OCI-M2 (cell line): ENCODE results near the gene ARID1B.

Source experiments
- DNase-seq: peaks from one replicate; lab custom pipeline; 2025; ENCODE audit not compliant: unreplicated experiment; lab: John Stamatoyannopoulos, UW

ARID1B gene

DNA sequence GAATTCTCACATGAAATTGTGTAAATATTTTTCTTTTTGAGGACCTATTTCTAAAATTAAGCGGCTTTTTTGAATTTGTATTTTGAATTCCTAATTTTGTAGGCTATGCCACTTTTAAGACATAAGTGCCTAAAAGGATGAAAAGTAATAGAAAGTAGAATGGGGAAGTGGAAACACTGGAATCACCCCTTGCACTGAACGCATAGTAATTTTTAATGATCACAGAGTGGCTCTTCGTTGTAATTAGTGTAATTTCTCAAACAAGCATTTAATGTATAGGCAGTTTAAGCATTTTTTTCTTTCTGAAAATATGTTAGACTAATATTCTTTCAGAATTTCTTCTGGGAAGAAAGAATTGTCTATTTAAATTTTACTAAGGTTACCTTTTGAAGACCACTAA is 73.2 kb downstream of the ARID1B start:
- no peak for DNase-seq

DNA sequence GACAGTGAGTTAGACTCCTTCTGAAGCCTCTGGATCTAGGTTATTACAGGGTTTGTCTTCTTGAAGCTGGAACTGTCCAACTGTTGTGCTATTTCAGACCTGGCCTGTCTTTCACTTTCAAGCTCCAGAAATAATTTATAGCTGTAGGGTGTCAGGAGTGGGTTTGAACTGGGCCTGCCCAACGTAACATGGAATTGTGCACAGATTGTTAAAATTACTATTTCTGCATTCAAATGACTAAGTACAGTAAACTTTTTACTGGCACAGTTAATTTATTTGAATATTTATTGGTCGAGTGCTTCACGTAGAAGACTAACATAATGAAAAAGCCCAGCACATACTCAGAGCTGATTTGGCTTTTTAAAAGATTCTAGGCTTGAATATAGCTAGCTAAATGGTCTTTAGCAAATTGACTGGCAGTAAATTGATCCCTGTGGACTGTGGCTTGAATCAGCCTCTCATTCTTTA is 74.3 kb downstream of the ARID1B start:
- no peak for DNase-seq

DNA sequence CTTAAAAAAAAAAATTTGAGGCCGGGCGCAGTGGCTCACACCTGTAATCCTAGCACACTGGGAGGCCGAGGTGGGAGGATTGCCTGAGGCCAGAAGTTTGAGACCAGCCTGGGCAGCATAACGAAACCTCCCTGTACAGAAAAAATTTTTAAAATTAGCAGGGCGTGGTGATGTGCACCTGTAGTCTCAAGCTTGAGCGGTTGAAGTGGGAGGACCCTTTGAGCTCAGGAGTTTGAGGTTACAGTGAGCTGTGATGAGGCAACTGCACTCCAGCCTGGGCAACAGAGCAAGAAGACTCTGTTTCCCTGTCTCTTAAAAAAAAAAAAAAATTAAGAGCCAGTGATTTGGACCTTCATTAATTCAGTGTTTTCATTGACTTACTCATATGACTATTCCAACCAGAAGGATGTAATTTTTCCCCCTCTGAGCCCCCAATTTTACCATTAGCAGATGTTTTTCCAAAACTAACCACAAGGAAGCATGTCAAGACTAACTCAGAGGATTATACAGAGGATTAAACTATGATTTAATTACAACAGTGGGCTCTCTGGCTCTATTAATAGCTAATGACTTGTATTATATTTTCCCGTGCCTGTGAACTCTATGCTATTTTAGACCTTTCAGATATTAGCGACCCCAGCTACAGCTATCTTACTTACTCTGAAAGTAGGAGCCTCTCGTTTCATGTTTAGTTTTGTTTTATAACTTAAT is 75.1 kb downstream of the ARID1B start:
- DNase-seq: no peak

DNA sequence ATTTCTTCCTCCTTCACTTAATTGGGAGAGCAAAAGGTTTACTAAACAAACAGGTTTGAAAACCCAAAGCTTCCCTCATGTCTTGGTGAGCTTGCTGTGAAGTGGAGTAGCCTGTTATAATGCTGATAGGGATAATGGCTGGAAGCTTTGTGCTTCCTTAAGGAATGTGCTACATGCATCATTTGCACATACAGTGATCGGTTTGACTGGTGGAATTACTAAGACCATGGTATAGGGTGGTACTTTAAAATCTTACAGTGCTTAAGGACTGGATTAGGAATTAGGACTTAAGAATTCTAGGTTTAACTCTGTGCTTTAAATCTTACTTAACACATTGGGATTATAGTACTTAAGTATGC is 75.7 kb downstream of the ARID1B start:
- DNase-seq: no peak

DNA sequence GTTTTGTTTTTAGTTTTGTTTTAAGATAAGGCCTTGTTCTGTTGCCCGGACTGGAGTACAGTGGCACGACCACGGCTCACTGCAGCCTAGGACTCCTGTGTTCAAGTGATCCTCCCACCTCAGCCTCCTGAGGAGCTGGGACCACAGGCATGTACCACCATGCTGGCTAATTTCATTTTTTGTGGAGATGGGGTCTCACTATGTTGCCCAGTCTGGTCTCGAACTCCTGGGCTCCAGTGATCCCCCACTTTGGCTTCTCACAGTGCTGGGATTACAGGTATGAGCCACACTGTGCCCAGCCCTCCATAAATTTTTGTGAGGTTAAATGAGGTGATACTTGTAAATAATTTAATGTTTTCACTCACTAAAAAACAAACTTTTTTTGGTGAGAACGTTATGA is 76.6 kb downstream of the ARID1B start:
- DNase-seq: no peak

DNA sequence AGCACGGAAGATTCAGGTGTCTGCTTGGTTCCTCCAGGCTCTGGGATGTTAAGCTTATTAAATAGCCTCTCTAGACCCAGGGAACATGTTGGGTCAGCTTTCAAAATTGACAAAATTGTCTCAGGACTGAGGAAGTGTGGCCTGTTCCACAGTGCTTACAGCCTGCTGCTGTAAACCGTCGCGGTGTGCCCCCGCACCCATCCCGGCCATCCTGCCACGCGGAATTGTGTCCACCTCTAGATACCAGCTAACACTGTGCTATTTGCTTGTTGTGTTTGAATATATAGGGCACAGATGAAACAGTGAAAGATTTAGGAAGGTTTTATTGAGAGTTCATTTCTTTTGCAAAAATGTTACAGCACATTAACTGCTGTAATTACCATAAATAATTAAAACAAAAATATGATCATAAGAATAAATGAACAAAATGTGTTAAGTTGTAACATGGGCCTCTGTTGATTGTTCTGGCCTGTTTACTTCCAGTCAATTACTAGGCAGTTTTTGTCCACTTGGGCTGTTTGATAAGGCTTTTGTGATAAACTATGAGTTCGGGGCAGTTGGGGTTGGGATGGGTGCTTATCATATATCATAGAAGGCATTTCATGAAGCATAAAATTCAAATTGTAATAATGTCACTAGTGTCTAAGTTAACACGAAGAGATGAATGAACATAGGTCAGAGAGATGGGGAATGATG is 77.4 kb downstream of the ARID1B start:
- no peak for DNase-seq

DNA sequence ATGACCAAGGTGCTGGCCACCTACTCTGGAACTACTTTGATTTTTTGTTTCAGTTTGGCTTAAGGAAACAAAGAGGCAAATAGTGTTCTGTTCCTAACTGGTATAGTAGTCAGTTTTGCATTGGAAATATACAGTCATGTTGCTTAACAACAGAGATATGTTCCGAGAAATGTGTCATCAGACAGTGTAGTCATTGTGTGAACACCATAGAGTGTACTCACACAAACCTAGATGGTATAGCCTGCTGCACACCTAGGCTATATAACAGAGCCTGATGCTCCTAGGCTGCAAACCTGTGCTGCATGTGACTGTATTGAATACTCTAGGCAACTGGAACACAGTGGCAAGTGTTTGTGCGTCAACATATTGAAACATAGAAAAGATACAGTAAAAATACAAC is 80.4 kb downstream of the ARID1B start:
- no peak for DNase-seq

DNA sequence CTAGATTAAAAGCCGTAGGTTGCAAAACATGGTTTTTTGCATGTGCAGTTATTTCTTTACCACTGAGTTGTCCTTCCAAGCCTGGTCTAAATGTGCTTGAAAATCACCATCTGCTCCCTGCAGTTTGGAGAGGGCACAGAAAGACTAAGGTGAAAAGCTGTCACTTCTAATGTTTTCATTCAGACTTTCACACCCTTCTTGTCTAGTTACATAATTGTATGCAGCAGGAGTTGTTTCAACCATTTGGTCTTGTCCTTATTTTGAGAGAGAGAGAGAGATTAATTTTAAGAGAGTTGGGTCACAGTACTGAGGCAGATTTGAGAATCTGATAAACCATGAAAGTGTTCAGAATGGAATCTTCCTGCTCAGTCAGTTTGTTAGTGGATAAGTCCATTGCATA is 82.5 kb downstream of the ARID1B start:
- DNase-seq: no peak

DNA sequence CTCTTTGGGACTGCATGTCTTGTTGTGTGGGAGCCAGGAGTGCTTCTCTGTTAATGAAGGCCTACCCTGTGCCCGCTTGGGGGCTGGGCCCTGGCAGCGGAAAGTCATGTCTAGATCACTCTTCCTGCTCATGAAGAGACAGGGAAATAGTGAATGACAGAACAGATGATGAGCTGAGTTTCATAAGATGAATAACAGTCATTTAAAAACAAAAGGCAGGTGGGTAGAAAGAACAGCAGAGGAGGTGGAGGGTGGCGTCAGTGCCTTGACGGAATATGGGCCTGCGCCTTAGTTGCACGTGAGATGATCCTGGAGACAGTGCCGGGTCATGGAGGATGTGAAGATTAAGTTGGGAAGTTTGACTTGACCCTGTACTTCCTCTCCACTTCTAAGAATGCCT is 85.5 kb downstream of the ARID1B start:
- no peak for DNase-seq

DNA sequence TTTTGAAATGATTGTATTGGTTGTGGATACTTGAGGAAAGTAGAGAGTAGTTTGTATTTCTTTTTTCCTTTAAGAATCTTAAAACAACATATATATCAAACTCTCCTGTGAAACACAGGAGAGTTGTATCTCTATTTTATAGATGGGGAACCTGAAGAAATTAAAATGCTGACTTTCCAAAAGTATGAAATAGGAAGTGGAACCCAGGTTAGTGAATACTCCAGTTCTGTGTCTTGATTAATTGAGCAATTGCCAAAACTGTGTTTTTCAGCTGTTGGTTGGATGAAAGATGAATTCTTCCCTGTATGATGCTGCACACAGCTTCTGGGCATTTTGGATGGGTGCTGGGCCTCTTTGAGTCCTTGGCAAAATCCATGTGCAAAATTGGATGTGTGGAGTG is 86.3 kb downstream of the ARID1B start:
- no peak for DNase-seq

DNA sequence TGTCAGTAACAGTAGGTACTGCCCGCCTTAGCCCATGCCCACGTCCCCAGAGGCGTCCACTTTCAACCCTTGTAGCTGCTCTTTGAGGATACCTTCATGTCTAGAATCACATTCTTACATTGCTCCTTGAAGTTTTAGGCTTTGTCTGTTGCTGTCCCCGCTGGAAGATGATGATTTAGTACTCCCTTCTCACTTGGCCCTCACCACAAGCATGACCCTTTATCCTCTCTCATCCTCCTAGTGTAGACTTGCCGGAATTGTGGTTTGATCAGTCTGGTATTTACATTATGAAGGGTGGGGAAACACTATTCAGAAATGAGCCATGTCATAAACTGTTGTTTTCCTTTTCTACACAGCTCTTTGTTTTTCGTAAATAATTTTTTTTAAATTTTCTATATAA is 87.4 kb downstream of the ARID1B start:
- DNase-seq: no peak

DNA sequence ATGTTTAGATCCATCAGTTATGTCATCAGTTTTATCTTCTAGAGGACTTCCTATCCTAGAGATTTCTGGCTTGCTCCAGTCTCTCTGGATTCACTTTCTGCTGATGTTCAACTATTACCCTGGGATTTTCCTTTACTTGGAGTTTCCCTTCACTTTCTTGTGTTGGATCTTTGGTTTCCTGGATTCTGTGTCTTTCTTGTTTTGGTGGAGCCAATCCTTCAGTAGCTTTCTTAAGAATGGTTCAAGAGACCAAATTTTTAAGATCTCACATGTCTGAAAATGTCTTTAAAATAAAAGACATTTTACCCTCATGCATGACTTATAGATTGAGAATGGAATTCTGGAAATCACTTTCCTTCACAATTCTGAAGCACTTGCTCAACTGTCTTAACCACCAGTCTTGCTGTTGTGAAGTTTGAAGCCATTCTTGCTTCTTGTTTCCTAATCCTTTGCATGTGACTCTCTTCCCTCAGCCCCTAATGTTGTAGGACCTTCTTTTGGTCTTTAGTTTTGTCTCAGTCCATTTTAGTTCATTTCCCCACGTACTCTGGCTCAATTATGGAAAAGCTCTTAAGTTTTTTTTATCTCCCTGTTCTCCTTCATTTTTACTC is 87.9 kb downstream of the ARID1B start:
- no peak for DNase-seq

DNA sequence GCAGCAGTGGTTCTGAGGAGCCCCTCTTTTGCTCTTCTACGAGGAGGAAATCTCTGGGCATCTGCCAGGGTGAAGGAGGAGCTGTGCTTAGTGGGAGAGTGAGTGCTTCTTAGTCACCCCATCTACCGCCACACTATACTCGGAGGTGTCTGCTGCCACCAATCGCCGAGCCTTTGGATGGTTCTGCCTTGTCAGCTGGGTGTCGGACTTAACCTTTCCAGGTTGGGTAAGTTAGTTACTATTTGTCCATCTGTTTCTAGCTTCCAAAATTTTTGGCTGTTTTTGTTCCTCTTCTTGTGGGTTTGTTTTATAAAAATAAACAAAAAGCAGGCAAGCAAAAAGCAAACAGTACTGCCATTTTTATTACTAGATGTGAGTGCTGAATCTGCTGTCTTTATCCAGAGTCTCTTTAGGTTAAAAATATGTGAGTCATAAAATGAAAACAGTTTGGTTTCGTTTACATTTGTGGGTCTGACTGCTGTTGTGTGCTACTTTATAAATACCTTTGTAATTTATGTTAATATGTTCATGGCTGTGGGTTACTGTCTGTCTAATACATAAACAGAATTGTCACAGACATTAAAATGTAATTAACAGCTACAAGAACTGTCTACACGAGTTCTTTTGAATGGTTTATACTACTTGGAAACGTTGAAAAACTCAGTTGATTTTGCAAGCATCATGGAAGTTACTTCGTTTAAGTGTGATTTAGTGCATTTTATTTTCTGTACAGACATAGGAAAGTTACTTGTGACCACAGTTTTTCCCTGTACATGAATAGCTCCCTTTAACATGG is 89.2 kb downstream of the ARID1B start:
- no peak for DNase-seq

DNA sequence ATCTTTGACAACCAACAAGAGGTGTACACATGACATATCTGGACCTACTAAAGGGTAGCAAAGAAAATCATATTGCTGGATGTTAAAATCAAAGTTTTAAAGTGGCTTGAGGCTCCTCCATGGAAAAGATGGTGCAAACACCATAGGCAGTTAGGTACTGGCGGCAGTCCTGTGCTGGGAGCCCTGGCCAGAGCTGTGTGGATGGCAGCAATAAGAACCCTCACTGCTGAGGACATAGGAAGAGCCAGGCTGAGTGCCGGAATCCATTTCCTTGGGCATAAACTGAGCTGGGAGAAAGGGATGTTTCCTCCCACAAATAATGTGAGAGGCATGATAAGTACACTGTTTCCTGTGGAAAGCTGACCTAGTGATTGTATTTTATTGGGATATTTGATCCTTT is 89.9 kb downstream of the ARID1B start:
- DNase-seq: no peak

DNA sequence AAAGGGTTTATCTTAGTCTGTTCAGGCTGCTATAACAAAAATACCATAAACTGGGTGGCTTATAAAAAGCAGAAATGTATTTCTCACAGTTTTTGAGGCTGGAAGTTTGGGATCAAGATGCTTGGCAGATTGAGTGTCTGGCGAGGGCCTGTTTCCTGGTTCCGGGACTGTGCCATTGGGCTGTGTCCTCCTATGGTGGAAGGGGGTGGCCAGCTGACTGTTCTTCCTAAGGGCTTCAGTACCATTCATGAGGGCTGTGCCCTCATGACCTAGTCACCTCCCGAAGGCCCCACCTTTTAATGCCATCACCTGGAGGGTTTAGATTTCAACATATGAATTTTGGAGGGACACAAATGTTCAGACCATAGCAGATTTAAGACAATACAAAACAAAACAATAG is 91.2 kb downstream of the ARID1B start:
- no peak for DNase-seq

DNA sequence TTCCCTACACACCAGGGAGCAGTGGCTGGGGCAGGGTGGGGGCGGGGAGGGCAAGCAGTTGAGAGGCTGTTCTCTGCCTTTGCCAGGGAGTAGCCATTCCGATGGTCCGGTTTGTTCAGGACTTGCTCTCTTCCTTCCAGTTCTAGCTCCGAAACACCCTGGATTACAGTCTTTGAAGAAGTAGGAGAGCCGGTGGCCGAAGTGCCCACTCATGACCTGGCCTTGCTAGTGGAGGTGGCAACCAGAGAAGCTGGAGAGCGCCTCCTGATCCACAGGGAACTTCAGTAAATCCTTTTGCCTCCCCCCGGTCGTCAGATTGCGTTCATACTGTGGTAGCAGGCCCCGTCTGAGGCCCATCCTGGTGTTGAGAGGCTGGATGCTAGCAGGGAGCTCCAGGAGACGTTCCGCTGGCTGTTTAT is 92.8 kb downstream of the ARID1B start:
- no peak for DNase-seq

DNA sequence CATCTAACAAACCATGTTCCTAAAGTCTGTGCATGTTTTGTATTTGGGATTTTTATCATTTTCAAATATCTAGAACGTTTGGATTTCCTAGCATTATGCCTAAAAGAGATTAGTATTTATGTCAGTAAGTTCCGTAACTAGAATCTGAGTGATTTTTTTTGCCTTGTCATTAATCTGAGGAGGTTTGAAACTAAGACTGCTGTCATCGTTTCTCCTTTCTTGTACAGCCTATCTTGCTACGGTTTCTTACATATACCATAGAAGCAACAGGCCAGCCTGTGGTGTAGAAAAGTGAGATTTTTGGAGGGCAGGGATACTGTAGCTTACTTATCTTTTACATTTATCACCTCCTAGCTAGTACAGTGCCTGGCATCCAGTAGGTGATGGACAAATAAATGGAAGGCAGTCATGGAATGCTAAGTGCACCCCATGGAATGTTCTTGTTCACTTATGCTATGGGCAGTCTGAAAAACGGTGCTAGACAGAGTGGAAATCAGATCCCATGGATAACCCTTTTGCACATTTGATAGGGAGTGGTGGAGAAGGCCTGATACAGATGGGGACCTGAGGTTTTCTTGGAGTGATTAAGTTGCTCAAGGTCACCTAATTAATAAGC is 93.9 kb downstream of the ARID1B start:
- no peak for DNase-seq

DNA sequence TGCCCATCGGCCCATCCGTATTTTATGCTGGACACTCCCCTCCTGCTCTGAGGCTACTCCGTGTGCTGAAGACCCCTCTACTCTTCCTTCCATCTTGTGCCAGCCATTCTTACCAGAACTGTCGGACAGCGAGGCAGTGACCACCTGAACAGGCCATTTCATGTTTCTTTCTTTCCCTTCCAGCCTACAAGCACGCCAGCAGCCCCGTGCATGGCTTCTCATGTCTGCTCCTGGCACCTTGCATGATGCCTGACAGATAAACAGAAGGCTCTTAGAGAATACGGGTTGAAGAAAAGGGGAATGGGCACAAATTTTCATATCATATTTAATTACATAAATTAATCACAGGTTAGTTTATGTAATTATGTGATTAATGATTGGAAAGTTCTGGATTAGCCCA is 95.7 kb downstream of the ARID1B start:
- DNase-seq: no peak

DNA sequence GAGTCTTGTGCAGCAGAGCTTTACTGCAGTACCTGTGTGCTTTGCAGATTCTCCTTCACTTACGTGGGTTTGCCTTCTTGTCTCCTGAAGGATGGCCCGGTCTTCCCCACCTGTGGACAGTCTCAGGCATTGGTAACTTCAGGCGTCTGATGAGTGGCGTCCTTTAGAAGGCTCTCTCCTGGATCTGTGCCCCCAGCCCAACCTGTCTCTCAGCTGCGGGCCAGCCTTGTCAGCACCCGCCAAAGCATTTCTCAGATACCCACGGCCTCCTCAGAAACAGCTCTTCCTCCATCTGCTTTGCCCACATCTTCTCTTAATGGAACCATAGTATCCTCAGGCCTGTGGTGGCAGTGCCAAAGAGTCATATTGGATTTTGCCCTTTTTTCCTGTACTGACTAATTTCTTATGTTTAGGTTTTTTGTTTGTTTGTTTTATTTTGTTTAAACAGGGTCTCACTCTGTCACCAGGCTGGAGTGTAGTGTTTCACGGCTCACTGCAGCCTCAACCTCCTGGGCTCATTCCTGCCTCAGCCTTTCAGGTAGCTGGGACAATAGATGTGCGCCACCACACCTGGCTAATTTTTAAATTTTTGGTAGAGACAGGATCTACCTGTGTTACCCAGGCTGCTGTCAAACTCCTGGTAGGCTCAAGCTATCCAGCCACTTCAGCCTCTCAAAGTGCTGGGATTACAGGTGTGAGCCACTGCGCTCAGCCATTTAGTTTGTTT is 96.6 kb downstream of the ARID1B start:
- no peak for DNase-seq

DNA sequence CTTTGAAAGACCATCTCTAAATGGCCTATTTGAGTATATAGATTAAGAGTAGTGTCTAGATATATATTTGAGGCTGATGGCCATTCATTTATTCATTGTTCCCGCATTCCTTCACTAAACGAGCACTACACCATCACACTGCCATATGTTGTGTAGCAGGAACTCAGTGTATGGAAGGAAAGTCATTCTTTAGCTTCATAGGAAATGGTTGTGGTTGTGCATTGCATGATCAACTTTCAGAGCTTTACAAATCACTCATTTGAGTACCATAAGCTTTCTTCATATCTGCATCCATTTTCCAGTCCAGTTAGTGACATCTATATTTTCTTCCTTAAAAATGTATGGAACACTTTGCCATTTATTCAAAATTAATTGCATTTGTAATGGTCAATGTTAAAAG is 97.9 kb downstream of the ARID1B start:
- DNase-seq: no peak

DNA sequence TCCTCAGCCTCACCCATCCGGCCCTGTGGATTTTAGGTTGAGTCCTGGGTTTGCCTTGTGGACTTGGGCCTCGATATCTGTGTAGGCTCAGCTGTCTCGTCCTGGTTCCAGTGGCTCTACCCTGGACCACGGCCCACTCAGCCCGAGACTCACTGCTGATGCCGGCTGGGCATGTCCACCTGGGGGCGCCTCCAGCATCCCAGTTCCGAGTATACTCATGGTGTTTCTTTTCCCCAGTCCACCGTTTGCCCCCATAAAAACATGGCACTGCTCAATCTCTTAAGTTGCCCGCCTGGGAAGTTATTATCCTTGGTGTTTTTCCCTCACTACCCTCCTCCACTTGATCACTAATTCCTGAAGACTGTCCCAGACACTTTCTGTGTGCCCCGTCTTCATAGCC is 99.1 kb downstream of the ARID1B start:
- DNase-seq: no peak
